Activated CD4-positive, alpha-beta T cell treated with anti-CD3 and anti-CD28 coated beads for 24 hours (primary cell): ENCODE results near the gene PPP1R9A.

Source experiments
- DNase-seq, 2 donors: peaks; one replicate each; pipeline ENCODE4 v3.0.0-alpha.2; 2020; ENCODE audit warnings: low read depth in 2 of 2

The PPP1R9A gene

GRCh38 chr7:94909179-94909466, 1.7 kb downstream of the PPP1R9A start:
- no peak for DNase-seq

- DNase-seq: no peak
These were observed 4.7 kb downstream of the PPP1R9A start for GRCh38 chr7:94912085-94912484.

GRCh38 chr7:94913391-94913790, 6.0 kb downstream of the PPP1R9A start:
- DNase-seq: no peak

- no peak for DNase-seq
These were observed 14.5 kb downstream of the PPP1R9A start for GRCh38 chr7:94921911-94922310.

GRCh38 chr7:94922457-94922856, 15.1 kb downstream of the PPP1R9A start:
- no peak for DNase-seq

- DNase-seq: no peak
These were observed 16.0 kb downstream of the PPP1R9A start for GRCh38 chr7:94923412-94923811.

GRCh38 chr7:94928168-94928707, 20.8 kb downstream of the PPP1R9A start:
- DNase-seq: no peak

GRCh38 chr7:94933256-94933990, 26.0 kb downstream of the PPP1R9A start:
- DNase-seq: no peak

GRCh38 chr7:94939395-94939794, 32.0 kb downstream of the PPP1R9A start:
- DNase-seq: no peak

- no peak for DNase-seq
These were observed 32.8 kb downstream of the PPP1R9A start for GRCh38 chr7:94940241-94940640.

- no peak for DNase-seq
These were observed 34.6 kb downstream of the PPP1R9A start for GRCh38 chr7:94941844-94942632.

GRCh38 chr7:94943134-94943533, 35.7 kb downstream of the PPP1R9A start:
- DNase-seq: no peak

- DNase-seq: no peak
These were observed 42.1 kb downstream of the PPP1R9A start for GRCh38 chr7:94949532-94949931.

- no peak for DNase-seq
These were observed 48.4 kb downstream of the PPP1R9A start for GRCh38 chr7:94955807-94956206.

- no peak for DNase-seq
These were observed 49.7 kb downstream of the PPP1R9A start for GRCh38 chr7:94957061-94957460.

GRCh38 chr7:94962661-94963060, 55.3 kb downstream of the PPP1R9A start:
- DNase-seq: no peak

GRCh38 chr7:94969434-94970084, 62.2 kb downstream of the PPP1R9A start:
- DNase-seq: no peak

- no peak for DNase-seq
These were observed 62.7 kb downstream of the PPP1R9A start for GRCh38 chr7:94970085-94970576.

- DNase-seq: no peak
These were observed 63.9 kb downstream of the PPP1R9A start for GRCh38 chr7:94971051-94971867.

- no peak for DNase-seq
These were observed 64.9 kb downstream of the PPP1R9A start for GRCh38 chr7:94972296-94972695.

GRCh38 chr7:94973844-94974243, 66.5 kb downstream of the PPP1R9A start:
- no peak for DNase-seq

GRCh38 chr7:94974423-94974822, 67.0 kb downstream of the PPP1R9A start:
- no peak for DNase-seq
